Left ventricle myocardium inferior (tissue), 1 donor: ENCODE measurements around the gene ACBD6. TPM values are rescaled to one million over a fixed set of nuclear protein-coding genes. Genes with fewer than 3 reads are reported as not detected.

Experiments
- DNase-seq: peaks from one replicate; pipeline ENCODE4 v3.0.0-alpha.2; 2020
- H3K27ac ChIP-seq: fragments of 200-600 bp; replicated peaks from 2 replicates; pipeline ENCODE4 v1.8.0; 2021
- H3K27me3 ChIP-seq: fragments of 200-600 bp; 2 replicates; pipeline ENCODE4 v1.8.0; 2021; ENCODE audit warnings: low read depth
- H3K36me3 ChIP-seq: fragments of 200-600 bp; 2 replicates; pipeline ENCODE4 v1.8.0; 2021
- H3K4me1 ChIP-seq: fragments of 200-600 bp; 2 replicates; pipeline ENCODE4 v1.8.0; 2021
- H3K4me3 ChIP-seq: fragments of 200-600 bp; 2 replicates; pipeline ENCODE4 v1.8.0; 2021; ENCODE audit warnings: mild to moderate bottlenecking, moderate library complexity
- H3K9me3 ChIP-seq: fragments of 200-600 bp; replicated peaks from 2 replicates; pipeline ENCODE4 v1.8.0; 2021
- CTCF ChIP-seq: fragments of 200-600 bp; IDR thresholded peaks from 2 replicates; pipeline ENCODE4 v1.8.0; 2021; ENCODE audit warnings: antibody characterized with exemption, mild to moderate bottlenecking, borderline replicate concordance
- intact Hi-C: fragments of 100-400 bp; cut with micrococcal nuclease; formaldehyde crosslinking; loops from one replicate; pipeline ENCODE4 v1.11.0; 2022
- total RNA-seq: library from RNA; stranded (reverse); fragmentation: NEBNext Ultra II Directional; extraction: Animal tissue kit (Norgen Biotek cat#: 25700); gene quantifications from one replicate; pipeline ENCODE4 v1.2.1, GENCODE V29; 2021
- donor health status: DM: no; HTN: yes; CAD: no; lungs with severe emphysema.

Gene ACBD6
- total RNA-seq, 1 donor from 2014 or later: 18.2 TPM

- H3K4me3 ChIP-seq: no peak overlapping the region
- no peaks in the 10 kb centered on the region for H3K9me3 ChIP-seq
- no peak overlapping the region for H3K27ac ChIP-seq
- DNase-seq: no peak
- no peaks in the 10 kb centered on the region for H3K27me3 ChIP-seq
- H3K36me3 ChIP-seq: no peaks in the 10 kb centered on the region
- TF ChIP-seq CTCF: no peak
- intact Hi-C loops: no loop called here
- H3K4me1 ChIP-seq: peaks cover 11% of the 10 kb centered on the region
These were observed 157.2 kb downstream of the ACBD6 start for GRCh38 chr1:180345148-180345547.

- H3K9me3 ChIP-seq: no peaks in the 10 kb centered on the region
- no peak overlapping the region for H3K4me3 ChIP-seq
- TF ChIP-seq CTCF: no peak
- DNase-seq: no peak
- H3K36me3 ChIP-seq: no peaks in the 10 kb centered on the region
- intact Hi-C loops: no loop called here
- H3K4me1 ChIP-seq: peaks cover 11% of the 10 kb centered on the region
- H3K27me3 ChIP-seq: no peaks in the 10 kb centered on the region
- no peak overlapping the region for H3K27ac ChIP-seq
These were observed 158.2 kb downstream of the ACBD6 start for GRCh38 chr1:180343921-180344769.

- intact Hi-C loops: no loop called here
- H3K9me3 ChIP-seq: no peaks in the 10 kb centered on the region
These were observed 175.3 kb downstream of the ACBD6 start for GRCh38 chr1:180327089-180327488.

DNA sequence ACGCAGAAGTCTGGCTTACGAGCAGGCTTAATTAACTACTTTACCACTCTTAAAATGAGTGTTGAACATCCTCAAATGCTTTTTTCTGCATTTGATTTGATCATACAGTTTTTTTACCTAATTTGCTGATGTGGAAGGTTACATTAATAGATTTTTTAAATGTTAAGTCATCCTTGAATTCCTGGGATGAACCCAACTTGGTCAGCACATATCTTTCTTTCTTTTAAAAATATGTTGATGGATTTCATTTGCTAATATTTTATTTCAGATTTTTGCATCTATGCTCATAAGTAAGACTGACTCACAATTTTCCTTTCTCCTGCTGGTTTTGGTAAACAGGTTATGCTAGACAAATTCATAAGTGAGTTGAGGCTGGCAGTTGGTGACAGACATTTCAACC lies 189.5 kb downstream of the ACBD6 start:
- no peaks in the 10 kb centered on the region for H3K27me3 ChIP-seq
- peaks cover 8% of the 10 kb centered on the region for H3K36me3 ChIP-seq
- H3K4me3 ChIP-seq: no peak overlapping the region
- no peaks in the 10 kb centered on the region for H3K9me3 ChIP-seq
- no peak for DNase-seq
- no peak overlapping the region for H3K27ac ChIP-seq
- intact Hi-C loops: no loop called here
- no peak for TF ChIP-seq CTCF
- peaks cover 12% of the 10 kb centered on the region for H3K4me1 ChIP-seq

More at GRCh38 chr1:180327089-180327488, 175.3 kb downstream of the ACBD6 start:
- Histone ChIP-seq H3K4me3 (no peak overlapping the region), H3K27me3 (no peaks in the 10 kb centered on the region), H3K27ac (no peak overlapping the region), H3K4me1 (no peaks in the 10 kb centered on the region), H3K36me3 (no peaks in the 10 kb centered on the region)
- no peak for TF ChIP-seq CTCF
- DNase-seq: no peak

- H3K4me1 ChIP-seq: peaks cover 11% of the 10 kb centered on the region
- no peak overlapping the region for H3K27ac ChIP-seq
- intact Hi-C loops: no loop called here
- no peaks in the 10 kb centered on the region for H3K27me3 ChIP-seq
- H3K36me3 ChIP-seq: peaks cover 8% of the 10 kb centered on the region
- no peak overlapping the region for H3K4me3 ChIP-seq
- no peak for TF ChIP-seq CTCF
- H3K9me3 ChIP-seq: peaks cover 5% of the 10 kb centered on the region
- no peak for DNase-seq
These were observed 191.2 kb downstream of the ACBD6 start for GRCh38 chr1:180311011-180311730.
